ENCODE data around the gene SFXN3.

Gene SFXN3

DNA sequence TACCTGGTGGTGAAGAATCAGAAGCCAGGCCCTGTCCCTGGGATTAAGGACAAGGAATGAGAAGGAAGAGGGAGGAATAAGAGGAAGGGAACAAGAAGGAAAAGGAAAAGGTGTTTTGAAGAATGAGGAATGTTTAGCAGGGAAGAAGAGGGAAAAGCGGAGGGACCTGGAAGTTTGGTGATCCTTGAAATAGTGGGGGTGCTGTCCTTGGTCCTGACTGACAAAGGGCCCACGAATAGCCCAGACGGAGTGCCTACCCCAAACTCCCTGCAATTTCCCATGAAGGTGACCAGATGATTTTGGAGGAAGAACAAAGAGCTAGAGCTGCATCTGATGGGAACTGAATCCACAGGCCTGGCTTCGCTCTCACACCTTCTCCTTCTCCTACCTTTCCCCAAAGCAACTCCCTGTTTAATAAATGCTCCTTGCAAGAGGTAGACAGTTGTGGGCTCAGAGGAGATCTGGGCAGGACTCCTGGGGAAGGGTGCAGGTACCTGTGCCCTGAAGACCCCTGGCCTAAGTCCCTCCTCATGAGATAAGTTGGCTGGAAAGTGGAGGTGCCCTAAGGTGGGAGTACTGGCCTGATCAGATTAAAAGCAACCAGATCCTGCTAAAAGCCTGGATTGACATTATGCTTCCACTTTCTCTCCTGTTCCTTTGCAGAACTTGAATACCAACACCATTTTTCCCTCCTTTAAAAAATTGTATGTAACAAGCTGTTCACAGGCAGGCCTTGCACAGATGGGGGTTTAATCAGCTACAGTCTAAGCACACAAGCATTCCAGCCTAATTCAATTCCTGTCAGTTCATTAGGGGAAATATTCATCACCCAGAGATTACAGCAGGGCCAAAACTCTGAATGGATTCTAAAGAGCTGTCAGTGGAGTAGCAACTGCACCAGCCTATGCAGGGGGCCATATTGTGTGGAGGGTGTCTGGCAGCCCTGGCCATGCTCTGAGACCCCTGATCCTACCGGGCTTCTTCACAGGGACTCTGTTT is 50.2 kb downstream of the SFXN3 start:
- no peak for DNase-seq

GRCh38 chr10:101085846-101086245 is 54.8 kb downstream of the SFXN3 start:
- DNase-seq, result no peak

DNA sequence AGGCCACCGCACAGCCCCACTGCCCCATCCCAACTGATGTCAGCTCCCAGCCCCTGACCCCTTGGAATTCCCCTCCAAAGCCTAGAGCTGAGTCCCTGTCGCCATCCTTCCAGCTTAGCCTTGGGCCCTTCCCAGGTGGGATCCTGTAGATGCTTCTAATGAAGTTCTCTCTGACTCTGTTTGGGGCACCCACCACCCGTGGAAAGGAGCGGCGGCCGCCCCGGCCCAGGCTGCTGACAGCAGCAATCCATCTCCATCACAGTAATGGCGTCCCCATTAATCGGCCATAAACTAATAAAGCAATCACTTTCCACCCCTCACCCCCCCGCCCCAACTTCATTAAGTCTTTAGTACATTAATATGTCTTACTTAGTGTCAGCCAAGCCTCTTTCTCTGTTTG is 56.3 kb downstream of the SFXN3 start:
- no peak for DNase-seq

DNA sequence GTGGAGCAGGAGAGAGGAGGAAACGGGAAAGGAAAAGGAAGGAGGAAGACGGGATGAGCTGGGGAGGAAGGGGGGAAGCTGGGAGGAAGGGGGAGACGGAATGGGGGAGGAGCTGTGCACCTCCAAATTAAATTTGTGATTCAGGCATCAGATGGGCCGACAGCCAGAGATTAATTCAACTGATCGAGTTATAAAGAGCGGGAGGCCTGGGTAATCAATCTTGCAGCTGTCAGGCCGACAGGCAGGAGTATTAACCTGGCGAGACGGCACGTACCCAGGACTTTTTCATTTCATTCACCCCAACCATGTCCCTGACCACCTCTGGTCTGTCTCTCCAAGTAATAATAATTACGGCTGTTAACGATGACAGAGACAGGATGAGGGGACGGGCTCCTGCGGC is 56.9 kb downstream of the SFXN3 start:
- DNase-seq, result no peak

DNA sequence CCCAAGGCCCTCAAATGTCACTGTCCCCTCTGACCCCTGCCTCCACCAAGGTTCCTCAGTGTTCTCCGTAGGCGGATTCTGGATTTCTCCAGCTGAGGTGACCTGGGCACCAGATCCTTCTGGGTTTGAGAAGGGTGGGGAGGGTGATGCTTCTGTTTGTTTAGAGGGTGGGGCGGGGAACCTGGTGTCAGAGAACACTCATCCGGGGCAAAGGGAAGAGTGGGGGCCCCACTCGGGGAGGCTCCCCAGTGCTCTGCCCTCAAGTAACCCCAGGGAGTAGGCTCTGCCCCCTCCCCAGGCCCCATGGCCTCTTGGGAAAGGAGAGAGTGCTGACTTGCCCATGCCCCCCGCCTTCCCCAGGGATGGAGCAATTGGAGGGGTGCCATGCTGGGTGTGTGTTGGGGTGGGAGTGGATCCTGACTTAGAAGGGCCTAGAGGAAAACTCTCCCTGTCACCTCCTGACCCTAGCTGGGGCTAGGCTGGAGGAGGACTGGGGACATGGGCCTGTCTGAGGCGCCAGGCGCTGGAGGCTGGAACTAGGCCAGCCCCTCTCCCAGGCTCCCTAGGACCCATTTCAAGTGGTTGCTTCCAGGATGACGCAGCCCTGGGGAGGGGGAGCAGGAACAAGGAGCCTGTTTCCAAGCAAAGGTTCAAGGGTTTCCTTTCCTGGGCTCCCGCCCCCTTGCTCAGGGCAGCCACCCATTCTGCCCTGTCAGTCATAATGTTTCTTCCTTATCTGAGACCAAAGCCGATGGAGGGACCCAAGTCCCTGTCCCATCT is 58.7 kb downstream of the SFXN3 start:
- no peak for DNase-seq

DNA sequence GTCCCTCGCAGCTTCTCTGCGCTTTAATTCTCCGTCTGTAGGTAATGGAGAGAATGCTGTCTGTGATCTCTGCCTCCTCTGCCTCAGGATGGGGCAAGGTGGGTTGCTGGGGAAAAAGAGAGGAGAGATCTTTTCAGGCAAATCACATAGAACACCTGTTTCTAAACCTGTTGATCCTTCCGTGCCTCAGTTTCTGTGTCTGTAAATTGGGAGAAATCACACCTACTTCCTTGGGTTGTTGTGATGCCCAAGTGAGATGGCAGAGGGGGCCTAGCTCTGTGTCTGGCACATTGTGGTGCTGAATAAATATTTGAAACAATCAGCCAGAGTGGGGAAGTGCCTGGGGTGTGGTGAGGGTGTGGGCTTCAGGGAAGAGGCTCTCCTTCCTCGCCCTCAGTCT is 59.6 kb downstream of the SFXN3 start:
- no peak for DNase-seq
